Stimulated activated CD4-positive, alpha-beta T cell treated with anti-CD3 and anti-CD28 coated beads, Interleukin-15, amount 100 ng/mL, for 1 hour (primary cell): ENCODE data around the gene PCDHA13.
"Not testable (repeated sequence)": the region's sequence is repeated elsewhere in the genome, so short reads cannot be mapped to it uniquely, and the experiment has no call there.

Experiments
- DNase-seq, 2 donors: peaks; one replicate each; pipeline ENCODE4 v3.0.0-alpha.2; 2020; ENCODE audit warnings: low read depth in 1 of 2, low spot score in 1 of 2

Gene PCDHA13, protein sequence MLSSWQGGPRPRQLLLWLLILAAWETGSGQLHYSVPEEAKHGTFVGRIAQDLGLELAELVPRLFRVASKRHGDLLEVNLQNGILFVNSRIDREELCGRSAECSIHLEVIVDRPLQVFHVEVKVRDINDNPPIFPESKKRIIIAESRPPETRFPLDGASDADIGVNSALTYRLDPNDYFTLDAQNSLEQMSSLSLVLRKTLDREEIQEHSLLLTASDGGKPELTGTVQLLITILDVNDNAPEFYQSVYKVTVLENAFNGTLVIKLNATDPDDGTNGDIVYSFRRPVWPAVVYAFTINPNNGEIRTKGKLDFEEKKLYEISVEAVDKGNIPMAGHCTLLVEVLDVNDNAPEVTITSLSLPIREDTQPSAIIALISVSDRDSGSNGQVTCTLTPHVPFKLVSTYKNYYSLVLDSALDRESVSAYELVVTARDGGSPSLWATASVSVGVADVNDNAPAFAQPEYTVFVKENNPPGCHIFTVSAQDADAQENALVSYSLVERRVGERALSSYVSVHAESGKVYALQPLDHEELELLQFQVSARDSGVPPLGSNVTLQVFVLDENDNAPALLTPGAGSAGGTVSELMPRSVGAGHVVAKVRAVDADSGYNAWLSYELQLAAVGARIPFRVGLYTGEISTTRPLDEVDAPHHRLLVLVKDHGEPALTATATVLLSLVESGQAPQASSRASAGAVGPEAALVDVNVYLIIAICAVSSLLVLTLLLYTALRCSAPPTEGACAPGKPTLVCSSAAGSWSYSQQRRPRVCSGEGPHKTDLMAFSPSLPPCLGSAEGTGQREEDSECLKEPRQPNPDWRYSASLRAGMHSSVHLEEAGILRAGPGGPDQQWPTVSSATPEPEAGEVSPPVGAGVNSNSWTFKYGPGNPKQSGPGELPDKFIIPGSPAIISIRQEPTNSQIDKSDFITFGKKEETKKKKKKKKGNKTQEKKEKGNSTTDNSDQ

DNA sequence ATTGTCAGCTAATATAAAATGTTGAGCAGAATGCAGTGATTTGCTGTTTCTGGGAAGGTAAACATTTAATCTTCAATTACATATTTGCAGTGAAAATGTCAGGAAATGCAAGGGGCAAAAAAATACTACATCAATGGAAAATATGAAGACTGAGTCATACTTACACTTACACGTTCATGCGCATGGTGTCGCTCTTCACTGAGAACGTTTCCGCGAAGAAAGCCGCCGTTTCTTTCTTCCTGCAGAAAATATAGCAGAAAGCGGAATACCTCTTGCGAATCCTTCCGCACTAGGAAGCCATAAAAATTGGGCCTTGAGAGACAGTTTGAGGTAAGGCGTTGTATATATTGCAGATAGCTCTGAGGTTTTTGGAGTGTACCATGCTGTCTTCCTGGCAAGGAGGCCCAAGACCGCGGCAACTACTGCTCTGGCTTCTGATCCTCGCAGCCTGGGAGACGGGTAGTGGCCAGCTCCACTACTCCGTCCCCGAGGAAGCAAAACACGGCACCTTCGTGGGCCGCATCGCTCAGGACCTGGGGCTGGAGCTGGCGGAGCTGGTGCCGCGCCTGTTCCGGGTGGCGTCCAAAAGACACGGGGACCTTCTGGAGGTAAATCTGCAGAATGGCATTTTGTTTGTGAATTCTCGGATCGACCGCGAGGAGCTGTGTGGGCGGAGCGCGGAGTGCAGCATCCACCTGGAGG, at the start of gene PCDHA13:
Gene PCDHA13 (plus strand): TSS at position 236 of the 702 bp plus-strand sequence. CDS start 145 bp downstream, at position 381.
- no peak for DNase-seq

DNA sequence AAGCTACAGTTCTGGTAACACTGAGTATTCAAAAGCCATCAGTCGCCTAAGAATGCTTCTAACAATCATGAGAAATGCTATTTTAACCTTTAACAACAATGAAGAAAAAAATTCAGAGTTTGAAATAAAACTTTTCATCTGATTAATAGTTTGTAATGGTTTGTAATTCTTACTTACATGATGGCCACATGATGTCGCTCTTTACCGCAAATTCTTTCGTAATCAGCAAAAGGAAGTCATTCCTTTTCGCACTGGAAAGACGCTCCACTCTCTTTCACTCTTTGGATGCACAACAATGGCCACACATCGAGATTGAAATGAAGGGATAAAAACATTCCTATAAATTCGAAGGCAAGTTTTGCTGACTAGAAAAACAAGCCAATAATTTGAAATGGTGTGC, 47.9 kb upstream of the PCDHA13 start, which contains the start of gene PCDHA7:
Gene PCDHA7 (plus strand): TSS at position 277 of the 400 bp plus-strand sequence. CDS start 115 bp downstream, at position 392.
- no peak for DNase-seq

DNA sequence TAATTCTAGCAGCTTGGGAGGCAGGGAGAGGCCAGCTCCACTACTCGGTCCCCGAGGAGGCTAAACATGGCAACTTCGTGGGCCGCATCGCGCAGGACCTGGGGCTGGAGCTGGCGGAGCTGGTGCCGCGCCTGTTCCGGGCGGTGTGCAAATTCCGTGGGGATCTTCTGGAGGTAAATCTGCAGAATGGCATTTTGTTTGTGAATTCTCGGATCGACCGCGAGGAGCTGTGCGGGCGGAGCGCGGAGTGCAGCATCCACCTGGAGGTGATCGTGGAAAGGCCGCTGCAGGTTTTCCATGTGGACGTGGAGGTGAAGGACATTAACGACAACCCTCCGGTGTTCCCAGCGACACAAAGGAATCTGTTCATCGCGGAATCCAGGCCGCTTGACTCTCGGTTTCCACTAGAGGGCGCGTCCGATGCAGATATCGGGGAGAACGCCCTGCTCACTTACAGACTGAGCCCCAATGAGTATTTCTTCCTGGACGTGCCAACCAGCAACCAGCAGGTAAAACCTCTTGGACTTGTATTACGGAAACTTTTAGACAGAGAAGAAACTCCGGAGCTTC, 47.4 kb upstream of the PCDHA13 start:
- not testable (repeated sequence) for DNase-seq

DNA sequence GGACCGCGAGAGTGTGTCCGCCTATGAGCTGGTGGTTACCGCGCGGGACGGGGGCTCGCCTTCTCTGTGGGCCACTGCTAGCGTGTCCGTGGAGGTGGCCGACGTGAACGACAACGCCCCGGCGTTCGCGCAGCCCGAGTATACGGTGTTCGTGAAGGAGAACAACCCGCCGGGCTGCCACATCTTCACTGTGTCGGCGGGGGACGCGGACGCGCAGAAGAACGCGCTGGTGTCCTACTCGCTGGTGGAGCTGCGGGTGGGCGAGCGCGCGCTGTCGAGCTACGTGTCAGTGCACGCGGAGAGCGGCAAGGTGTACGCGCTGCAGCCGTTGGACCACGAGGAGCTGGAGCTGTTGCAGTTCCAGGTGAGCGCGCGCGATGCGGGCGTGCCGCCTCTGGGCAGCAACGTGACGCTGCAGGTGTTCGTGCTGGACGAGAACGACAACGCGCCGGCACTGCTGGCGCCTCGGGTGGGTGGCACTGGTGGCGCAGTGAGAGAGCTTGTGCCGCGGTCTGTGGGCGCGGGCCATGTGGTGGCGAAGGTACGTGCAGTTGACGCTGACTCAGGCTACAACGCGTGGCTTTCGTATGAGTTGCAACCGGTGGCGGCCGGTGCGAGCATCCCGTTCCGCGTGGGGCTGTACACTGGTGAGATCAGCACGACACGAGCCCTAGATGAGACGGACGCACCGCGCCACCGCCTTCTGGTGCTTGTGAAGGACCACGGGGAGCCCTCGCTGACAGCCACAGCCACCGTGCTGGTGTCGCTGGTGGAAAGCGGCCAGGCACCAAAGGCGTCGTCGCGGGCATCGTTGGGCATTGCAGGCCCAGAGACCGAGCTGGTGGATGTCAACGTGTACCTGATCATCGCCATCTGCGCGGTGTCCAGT, 46.1 kb upstream of the PCDHA13 start:
- no peak for DNase-seq

DNA sequence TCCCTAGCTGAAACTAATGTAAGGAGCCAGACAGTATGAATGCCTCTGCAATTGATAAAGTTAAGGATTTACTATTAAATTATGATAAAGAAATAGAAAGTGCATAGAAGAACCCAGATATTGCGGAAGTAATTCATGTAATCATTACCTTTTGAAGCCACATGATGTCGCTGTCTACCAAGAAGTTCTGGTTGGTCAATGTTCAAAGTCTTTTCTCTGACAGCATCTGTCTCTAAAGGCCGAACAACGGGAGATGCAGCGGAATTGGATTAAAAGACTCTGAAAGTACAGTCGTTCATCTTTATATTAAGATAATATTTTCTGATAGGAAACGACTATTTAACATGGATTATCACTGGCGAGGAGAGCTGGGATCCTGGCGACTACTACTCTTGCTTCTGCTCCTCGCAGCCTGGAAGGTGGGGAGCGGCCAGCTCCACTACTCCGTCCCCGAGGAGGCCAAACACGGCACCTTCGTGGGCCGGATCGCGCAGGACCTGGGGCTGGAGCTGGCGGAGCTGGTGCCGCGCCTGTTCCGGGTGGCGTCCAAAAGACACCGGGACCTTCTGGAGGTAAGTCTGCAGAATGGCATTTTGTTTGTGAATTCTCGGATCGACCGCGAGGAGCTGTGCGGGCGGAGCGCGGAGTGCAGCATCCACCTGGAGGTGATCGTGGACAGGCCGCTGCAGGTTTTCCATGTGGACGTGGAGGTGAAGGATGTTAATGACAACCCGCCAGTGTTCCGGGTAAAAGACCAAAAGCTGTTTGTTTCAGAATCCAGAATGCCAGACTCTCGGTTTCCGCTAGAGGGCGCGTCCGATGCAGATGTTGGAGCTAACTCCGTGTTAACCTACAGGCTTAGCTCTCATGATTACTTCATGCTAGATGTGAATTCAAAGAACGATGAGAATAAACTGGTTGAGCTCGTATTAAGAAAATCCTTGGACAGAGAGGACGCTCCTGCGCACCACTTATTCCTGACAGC, 40.7 kb upstream of the PCDHA13 start, which contains the start of gene PCDHA8:
Gene PCDHA8 (plus strand): TSS at position 210 of the 985 bp plus-strand sequence. CDS start 135 bp downstream, at position 345.
- no peak for DNase-seq

DNA sequence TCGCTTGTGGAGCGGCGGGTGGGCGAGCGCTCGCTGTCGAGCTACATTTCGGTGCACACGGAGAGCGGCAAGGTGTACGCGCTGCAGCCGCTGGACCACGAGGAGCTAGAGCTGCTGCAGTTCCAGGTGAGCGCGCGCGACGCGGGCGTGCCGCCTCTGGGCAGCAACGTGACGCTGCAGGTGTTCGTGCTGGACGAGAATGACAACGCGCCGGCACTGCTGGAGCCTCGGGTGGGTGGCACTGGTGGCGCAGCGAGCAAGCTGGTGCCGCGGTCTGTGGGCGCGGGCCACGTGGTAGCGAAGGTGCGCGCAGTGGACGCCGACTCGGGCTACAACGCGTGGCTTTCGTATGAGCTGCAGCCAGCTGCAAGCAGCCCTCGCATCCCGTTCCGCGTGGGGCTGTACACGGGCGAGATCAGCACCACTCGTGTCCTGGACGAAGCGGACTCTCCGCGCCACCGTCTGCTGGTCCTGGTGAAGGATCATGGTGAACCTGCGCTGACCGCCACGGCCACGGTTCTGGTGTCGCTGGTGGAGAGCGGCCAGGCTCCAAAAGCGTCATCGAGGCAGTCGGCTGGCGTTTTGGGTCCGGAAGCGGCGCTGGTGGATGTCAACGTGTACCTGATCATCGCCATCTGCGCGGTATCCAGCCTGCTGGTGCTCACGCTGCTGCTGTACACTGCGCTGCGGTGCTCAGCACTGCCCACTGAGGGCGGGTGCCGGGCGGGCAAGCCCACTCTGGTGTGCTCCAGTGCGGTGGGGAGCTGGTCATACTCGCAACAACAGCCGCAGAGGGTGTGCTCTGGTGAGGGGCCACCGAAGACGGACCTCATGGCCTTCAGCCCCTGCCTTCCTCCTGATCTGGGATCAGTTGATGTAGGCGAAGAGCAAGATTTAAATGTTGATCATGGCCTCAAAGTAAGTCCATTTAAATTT, 38.9 kb upstream of the PCDHA13 start:
- no peak for DNase-seq

DNA sequence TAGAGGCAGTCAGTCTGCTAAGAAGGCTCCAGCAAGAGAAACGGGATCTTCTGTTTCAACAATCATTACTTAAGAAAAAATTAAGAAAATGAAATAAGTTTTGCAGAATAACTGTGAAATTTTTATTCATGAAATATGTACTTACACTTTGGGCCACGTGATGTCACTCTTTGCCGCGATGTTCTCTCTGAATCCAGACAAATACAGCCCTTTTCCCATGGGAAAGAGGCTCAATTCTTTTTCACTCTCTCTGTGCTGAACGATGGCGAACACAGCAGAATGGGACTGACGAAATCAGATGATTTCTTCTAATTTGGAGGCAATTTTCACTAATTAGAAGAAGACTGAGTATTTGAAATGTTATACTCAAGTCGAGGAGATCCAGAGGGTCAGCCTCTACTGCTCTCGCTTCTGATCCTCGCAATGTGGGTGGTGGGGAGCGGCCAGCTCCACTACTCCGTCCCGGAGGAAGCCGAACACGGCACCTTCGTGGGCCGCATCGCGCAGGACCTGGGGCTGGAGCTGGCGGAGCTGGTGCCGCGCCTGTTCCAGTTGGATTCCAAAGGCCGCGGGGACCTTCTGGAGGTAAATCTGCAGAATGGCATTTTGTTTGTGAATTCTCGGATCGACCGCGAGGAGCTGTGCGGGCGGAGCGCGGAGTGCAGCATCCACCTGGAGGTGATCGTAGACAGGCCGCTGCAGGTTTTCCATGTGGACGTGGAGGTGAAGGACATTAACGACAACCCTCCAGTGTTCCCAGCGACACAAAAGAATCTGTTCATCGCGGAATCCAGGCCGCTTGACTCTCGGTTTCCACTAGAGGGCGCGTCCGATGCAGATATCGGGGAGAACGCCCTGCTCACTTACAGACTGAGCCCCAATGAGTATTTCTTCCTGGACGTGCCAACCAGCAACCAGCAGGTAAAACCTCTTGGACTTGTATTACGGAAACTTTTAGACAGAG, 33.5 kb upstream of the PCDHA13 start, which contains the start of gene PCDHA9:
Gene PCDHA9 (plus strand): TSS at position 244 of the 964 bp plus-strand sequence. CDS start 114 bp downstream, at position 358.
- not testable (repeated sequence) for DNase-seq

DNA sequence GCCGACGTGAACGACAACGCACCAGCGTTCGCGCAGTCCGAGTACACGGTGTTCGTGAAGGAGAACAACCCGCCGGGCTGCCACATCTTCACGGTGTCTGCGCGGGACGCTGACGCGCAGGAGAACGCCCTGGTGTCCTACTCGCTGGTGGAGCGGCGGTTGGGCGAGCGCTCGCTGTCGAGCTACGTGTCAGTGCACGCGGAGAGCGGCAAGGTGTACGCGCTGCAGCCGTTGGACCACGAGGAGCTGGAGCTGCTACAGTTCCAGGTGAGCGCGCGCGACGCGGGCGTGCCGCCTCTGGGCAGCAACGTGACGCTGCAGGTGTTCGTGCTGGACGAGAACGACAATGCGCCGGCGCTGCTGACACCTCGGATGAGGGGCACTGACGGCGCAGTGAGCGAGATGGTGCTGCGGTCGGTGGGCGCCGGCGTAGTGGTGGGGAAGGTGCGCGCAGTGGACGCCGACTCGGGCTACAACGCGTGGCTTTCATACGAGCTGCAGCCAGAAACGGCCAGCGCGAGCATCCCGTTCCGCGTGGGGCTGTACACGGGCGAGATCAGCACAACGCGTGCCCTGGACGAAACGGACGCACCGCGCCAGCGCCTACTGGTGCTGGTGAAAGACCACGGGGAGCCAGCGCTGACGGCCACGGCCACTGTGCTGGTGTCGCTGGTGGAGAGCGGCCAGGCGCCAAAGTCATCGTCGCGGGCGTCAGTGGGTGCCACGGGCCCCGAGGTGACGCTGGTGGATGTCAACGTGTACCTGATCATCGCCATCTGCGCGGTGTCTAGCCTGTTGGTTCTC, 31.9 kb upstream of the PCDHA13 start:
- DNase-seq = not testable (repeated sequence)

DNA sequence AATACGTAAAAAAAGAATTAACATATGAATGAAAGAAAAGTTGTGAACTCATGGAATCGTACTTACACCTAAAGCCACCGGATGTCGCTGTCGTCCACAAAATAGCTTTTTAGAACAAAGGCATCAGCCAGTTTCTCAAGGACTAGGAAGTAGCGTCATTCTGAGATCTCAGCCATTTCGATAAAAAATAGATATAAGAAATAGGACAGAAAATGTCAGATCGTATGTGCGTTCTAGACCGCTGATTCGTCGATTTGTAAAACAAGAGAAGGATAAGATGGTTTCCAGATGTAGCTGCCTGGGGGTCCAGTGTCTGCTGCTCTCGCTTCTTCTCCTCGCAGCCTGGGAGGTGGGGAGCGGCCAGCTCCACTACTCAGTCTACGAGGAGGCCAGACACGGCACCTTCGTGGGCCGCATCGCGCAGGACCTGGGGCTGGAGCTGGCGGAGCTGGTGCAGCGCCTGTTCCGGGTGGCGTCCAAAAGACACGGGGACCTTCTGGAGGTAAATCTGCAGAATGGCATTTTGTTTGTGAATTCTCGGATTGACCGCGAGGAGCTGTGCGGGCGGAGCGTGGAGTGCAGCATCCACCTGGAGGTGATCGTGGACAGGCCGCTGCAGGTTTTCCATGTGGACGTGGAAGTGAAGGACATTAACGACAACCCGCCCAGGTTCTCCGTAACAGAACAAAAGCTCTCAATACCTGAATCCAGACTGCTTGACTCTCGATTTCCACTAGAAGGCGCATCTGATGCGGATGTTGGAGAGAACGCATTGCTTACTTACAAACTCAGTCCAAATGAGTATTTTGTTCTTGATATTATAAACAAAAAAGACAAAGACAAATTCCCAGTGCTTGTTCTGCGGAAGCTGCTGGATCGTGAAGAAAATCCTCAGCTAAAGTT, 25.9 kb upstream of the PCDHA13 start, which contains the start of gene PCDHA10:
Gene PCDHA10 (plus strand): TSS at position 126 of the 903 bp plus-strand sequence. CDS start 152 bp downstream, at position 278.
- DNase-seq = no peak

DNA sequence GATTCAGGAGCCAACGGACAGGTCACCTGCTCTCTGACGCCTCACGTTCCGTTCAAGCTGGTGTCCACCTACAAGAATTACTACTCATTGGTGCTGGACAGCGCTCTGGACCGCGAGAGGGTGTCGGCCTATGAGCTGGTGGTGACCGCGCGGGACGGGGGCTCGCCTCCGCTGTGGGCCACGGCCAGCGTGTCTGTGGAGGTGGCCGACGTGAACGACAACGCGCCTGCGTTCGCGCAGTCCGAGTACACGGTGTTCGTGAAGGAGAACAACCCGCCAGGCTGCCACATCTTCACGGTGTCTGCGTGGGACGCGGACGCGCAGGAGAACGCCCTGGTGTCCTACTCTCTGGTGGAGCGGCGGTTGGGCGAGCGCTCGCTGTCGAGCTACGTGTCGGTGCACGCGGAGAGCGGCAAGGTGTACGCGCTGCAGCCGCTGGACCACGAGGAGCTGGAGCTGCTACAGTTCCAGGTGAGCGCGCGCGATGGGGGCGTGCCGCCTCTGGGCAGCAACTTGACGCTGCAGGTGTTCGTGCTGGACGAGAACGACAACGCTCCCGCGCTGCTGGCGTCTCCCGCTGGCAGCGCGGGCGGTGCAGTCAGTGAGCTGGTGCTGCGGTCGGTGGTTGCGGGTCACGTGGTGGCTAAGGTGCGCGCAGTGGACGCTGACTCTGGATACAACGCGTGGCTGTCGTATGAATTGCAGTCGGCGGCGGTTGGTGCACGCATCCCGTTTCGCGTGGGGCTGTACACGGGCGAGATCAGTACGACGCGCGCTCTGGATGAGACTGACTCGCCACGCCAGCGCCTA, 24.5 kb upstream of the PCDHA13 start:
- no peak for DNase-seq

DNA sequence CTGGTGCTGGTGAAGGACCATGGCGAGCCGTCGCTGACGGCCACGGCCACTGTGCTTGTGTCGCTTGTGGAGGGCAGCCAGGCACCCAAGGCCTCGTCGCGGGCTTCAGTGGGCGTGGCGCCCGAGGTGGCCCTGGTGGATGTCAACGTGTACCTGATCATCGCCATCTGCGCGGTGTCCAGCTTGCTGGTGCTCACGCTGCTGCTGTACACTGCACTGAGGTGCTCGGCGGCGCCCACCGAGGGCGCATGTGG, 24.0 kb upstream of the PCDHA13 start:
- no peak for DNase-seq

DNA sequence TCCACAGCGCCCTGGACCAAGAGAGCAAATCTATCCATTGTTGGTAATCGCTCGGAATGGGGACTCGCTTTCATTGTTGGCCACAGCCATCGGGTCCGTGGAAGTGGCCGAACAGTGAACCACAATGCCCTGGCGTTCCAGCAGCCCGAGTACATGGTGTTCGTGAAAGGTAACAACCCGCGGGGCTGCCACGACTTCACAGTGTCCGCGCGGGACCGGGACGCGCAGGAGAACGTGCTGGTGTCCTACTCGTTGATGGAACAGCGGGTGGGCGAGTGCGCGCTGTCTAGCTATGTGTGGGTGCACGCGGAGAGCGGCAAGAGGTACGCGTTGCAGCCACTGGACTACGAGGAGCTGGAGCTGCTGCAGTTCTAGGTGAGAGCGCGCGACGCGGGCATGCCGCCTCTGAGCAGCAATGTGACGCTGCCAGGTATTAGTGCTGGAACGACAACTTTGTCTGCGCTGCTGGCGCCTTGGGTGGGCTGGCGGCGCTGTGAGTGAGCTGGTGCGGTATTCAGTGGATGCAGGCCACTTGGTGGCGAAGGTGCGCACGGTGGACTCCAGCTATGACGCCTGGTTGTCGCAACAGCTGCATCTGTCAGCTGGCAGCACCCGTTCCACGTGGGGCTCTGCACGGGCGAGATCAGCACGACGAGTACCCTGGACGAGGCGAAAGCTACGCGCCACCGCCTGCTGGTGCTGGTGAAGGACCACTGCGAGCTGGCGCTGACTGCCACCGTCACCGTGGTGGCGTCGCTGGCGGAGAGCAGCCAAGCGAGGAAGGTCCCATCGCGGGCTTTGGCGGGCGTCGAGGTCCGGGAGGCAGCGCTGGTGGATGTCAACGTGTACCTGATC, 19.3 kb upstream of the PCDHA13 start:
- no peak for DNase-seq
